Measurements from ENCODE around the gene KCNJ6. TPM values are rescaled to one million over a fixed set of nuclear protein-coding genes. Genes with fewer than 3 reads are reported as not detected.

The KCNJ6 gene
- total and polyA plus RNA-seq, 9 of the 15 experiments (the other 6 are each of a cell fraction or from before 2014, with no cell fraction given): 0.06 to 0.21 (median 0.13) TPM; not detected in 1

DNA sequence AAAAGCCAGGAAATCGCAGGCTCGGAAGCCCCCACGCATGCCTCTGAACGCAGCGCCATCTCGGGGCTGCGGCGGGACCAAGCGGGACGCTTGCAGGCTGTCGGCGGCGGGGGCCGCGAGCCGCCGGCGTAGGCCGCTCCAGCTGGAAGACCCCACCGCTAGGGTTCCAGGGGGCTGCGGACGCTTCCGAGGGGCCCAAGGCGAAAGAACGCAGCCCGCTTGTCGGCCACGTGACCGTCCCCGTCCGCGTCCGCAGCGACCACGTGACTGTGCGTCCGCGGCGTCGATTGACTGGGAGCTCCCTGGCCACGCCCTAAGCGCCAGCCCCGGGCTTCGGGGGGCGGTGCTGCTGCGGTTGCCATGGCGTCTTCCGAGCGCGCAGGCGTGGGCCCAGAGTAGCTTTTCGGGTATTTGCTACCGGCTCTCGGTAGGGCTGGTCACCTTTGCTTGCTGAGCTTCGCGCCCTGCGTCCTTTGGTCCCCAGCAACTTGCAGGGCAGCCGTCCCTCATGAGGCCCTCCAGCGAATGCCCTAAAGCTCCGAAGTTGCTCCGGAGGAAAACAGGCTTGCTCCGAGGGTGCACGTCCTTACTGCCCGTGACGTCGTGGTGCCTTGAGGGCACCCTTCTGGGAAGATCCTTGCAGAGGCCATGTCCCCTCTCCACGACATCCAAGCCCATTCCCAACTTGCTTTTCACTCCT lies 352.5 kb downstream of the KCNJ6 start (continued):
- TF ChIP-seq ELF2 (CRISPR knock-in tag; IDR thresholded peaks at IDR 0.05) (peak; percentile 73; the same call in 1 of the 2 replicates), STAG1 (CRISPR knock-in tag; IDR thresholded peaks at IDR 0.05; ENCODE audit: borderline replicate concordance) (0 out of 2 replicates have a peak, but pooled peaks have one; percentile 4), ZNF224 (CRISPR knock-in tag; IDR thresholded peaks at IDR 0.05) (peak; percentile 83; the same call in 1 of the 2 replicates), ZNF253 (CRISPR knock-in tag; conservative IDR thresholded peaks at IDR 0.05) (no peak), NFATC3 (IDR thresholded peaks at IDR 0.05) (no peak), CBX8 (IDR thresholded peaks at IDR 0.05; ENCODE audit: borderline replicate concordance, extremely low read depth, low read depth, low read length, poor library complexity, severe bottlenecking) (no peak), ZNF347 (CRISPR knock-in tag; IDR thresholded peaks at IDR 0.05; ENCODE audit: low read depth) (no peak), POLR3A (IDR thresholded peaks at IDR 0.05; ENCODE audit: borderline replicate concordance, extremely low read depth, insufficient read depth, insufficient read length) (no peak), ASH1L (IDR thresholded peaks at IDR 0.05; ENCODE audit: borderline replicate concordance, low read depth, partially characterized antibody) (no peak), MEF2A (IDR thresholded peaks at IDR 0.05; ENCODE audit: control insufficient read depth, low read depth, low read length) (no peak), ERF (CRISPR knock-in tag; IDR thresholded peaks at IDR 0.05) (no peak), DEAF1 (CRISPR knock-in tag; IDR thresholded peaks at IDR 0.05) (no peak), ZFP30 (CRISPR knock-in tag; IDR thresholded peaks at IDR 0.05; ENCODE audit: borderline replicate concordance) (no peak), SP2 (IDR thresholded peaks at IDR 0.05; ENCODE audit: extremely low read depth, low read depth, low read length, poor library complexity, severe bottlenecking) (no peak), ZFX (CRISPR knock-in tag; IDR thresholded peaks at IDR 0.05) (peak; percentile 89), SRSF7 (optimal IDR thresholded peaks at IDR 0.05; ENCODE audit: low read depth, low read length) (no peak), MNT (conservative IDR thresholded peaks at IDR 0.05) (peak; percentile 99), BRCA1 (IDR thresholded peaks at IDR 0.05) (no peak), BRCA1 (CRISPR knock-in tag; IDR thresholded peaks at IDR 0.05) (no peak), COPS2 (conservative IDR thresholded peaks at IDR 0.05) (no peak), ZFP36 (IDR thresholded peaks at IDR 0.05; ENCODE audit: low read depth, low read length, partially characterized antibody) (no peak), ZNF584 (CRISPR knock-in tag; IDR thresholded peaks at IDR 0.05; ENCODE audit: low read depth) (no peak), POLR2AphosphoS2 (IDR thresholded peaks at IDR 0.05; ENCODE audit: low read length) (no peak)
- TF ChIP-seq, protein P1, sequence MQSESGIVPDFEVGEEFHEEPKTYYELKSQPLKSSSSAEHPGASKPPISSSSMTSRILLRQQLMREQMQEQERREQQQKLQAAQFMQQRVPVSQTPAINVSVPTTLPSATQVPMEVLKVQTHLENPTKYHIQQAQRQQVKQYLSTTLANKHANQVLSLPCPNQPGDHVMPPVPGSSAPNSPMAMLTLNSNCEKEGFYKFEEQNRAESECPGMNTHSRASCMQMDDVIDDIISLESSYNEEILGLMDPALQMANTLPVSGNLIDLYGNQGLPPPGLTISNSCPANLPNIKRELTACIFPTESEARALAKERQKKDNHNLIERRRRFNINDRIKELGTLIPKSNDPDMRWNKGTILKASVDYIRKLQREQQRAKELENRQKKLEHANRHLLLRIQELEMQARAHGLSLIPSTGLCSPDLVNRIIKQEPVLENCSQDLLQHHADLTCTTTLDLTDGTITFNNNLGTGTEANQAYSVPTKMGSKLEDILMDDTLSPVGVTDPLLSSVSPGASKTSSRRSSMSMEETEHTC (IDR thresholded peaks at IDR 0.05): peak; percentile 91

Measured in K562 (cell line).